Spinal cord (tissue), 10 donors: ENCODE measurements around the gene MPZL3. TPM values are rescaled to one million over a fixed set of nuclear protein-coding genes. Genes with fewer than 3 reads are reported as not detected.

Source experiments
- DNase-seq, 6 donors: peaks; one replicate each; pipeline versions ENCODE4 v3.0.0 to v3.0.0-alpha.2; 2013 to 2015; ENCODE audit warnings: low spot score in 6 of 6, low read depth in 4 of 6
- H3K27ac ChIP-seq: one replicate; pipeline ENCODE4 v1.5.1; 2013; ENCODE audit warnings: low read depth, low read length, control low read depth
- H3K27me3 ChIP-seq: one replicate; pipeline ENCODE4 v1.6.1; 2013; ENCODE audit warnings: low read length; ENCODE audit not compliant: control insufficient read depth, insufficient read depth
- H3K36me3 ChIP-seq: one replicate; pipeline ENCODE4 v1.6.1; 2013; ENCODE audit warnings: low read length; ENCODE audit not compliant: control insufficient read depth, insufficient read depth
- H3K4me1 ChIP-seq: one replicate; pipeline ENCODE4 v1.6.1; 2013; ENCODE audit warnings: low read length; ENCODE audit not compliant: control insufficient read depth, insufficient read depth
- H3K4me3 ChIP-seq: one replicate; pipeline ENCODE4 v1.5.1; 2013; ENCODE audit warnings: low read depth, low read length, control low read depth
- H3K9me3 ChIP-seq: one replicate; pipeline ENCODE4 v1.6.1; 2013; ENCODE audit warnings: low read length; ENCODE audit not compliant: control insufficient read depth, insufficient read depth
- WGBS: methylation state at CpG from one replicate; pipeline ENCODE4 v1.1.5; 2013; ENCODE audit warnings: missing lambda C conversion rate; ENCODE audit not compliant: insufficient coverage; 5-methylcytosine and 5-hydroxymethylcytosine counted together
- polyA plus RNA-seq, 2 donors: library from polyadenylated mRNA; unstranded; fragments of 120-200 nt; gene quantifications; one replicate each; pipeline ENCODE4 v1.2.1, GENCODE V29; 2013; ENCODE audit not compliant: insufficient read length in 2 of 2
- total RNA-seq, 2 donors: library from RNA; depleted of rRNA in 1 of 2; stranded (reverse); fragments of 120-200 nt in 1 of 2; fragments of >200 nt in 1 of 2; gene quantifications; one replicate each; pipeline versions ENCODE4 v1.2.3 to v1.2.4, GENCODE V29; 2013 to 2014
- donor health status: healthy.

The MPZL3 gene
- total and polyA plus RNA-seq, 4 donors, result 1.4 to 5.8 (median 2.9) TPM

DNA sequence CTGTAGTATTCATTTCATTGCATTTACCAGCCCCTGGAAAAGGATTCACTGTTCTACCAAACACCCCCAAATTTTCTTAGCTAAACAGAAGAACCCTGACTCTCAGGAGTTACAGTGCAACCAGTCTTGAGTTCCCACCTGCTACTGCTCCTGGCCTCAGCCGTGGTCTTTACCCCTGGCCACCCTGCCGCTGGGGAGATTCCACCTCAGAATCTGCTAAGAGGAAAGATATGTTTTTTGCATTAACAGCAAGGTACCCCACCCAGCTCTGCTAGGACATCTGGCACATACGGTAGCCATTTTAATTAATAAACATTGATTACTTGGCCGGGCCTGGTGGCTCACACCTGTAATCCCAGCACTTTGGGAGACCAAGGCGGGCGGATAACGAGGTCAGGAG, 36.4 kb downstream of the MPZL3 start:
- Histone ChIP-seq H3K36me3 (no peaks in the 10 kb centered on the region), H3K4me1 (no peaks in the 10 kb centered on the region), H3K9me3 (no peaks in the 10 kb centered on the region), H3K27ac (no peak overlapping the region), H3K4me3 (no peak overlapping the region), H3K27me3 (peaks cover 29% of the 10 kb centered on the region)
- no peak for DNase-seq
- WGBS, result 100% methylated on average over 3 of the region's 7 CpGs

DNA sequence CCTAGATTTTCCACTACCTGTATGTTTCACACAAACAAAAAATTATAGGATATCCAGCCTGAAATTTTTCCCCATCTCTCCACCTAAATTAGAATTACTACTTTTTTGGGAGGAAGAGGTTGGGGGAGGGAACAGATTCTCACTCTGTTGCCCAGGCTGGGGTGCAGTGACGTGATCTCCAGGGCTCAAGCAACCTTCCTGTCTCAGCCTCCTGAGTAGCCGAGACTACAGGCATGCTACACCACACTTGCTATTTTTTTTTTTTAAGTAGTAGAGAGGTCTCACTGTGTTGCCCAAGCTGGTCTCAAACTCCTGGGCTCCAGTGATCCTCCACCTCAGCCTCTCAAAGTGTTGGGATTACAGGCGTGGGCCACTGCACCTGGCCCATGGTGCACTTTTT, 36.9 kb downstream of the MPZL3 start:
- H3K4me3 ChIP-seq, result no peak overlapping the region
- H3K4me1 ChIP-seq, result no peaks in the 10 kb centered on the region
- H3K27me3 ChIP-seq, result peaks cover 31% of the 10 kb centered on the region
- DNase-seq, result no peak
- no peaks in the 10 kb centered on the region for H3K36me3 ChIP-seq
- H3K27ac ChIP-seq, result no peak overlapping the region
- WGBS, result no CpG with 5 or more reads among the region's 3 CpGs
- no peaks in the 10 kb centered on the region for H3K9me3 ChIP-seq

DNA sequence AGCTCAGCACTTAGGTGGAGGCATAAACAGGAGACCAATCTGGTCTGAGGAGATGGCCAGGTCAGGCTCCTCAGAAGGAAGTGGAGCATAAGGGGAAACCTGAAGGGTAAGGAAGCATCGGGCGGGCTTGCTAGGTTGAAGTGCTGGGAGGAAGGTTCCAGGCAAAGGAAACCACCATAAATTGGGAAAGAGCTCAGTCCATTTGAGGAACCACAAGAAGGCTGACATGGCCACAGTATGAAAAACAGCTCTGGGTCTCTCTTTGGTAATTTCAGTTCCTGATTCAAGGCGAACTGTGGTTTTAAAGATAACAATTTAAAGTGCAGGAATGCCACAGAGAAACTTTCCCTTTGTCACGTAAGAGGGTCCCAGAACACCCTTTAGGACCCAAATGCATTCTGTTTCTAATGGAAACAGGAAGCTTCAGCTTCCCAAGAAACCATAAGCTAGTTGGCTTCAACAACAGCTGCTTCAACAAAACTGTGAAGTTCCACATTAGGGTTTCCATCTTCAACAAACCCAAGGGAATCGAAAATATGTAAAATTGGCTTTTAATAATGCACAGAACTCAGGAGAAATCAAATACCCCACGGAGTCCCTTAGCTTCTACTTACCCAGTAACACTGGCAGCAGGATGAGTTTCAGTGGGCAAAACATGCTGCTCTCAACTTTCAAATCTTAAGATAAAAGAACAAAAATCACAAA, 37.8 kb downstream of the MPZL3 start:
- no peak for DNase-seq
- H3K27ac ChIP-seq, result peak overlapping the region; percentile 30
- H3K4me1 ChIP-seq, result no peaks in the 10 kb centered on the region
- no peak overlapping the region for H3K4me3 ChIP-seq
- no peaks in the 10 kb centered on the region for H3K9me3 ChIP-seq
- H3K36me3 ChIP-seq, result no peaks in the 10 kb centered on the region
- H3K27me3 ChIP-seq, result peaks cover 26% of the 10 kb centered on the region
- WGBS, result 72% methylated on average over 6 of the region's 6 CpGs

DNA sequence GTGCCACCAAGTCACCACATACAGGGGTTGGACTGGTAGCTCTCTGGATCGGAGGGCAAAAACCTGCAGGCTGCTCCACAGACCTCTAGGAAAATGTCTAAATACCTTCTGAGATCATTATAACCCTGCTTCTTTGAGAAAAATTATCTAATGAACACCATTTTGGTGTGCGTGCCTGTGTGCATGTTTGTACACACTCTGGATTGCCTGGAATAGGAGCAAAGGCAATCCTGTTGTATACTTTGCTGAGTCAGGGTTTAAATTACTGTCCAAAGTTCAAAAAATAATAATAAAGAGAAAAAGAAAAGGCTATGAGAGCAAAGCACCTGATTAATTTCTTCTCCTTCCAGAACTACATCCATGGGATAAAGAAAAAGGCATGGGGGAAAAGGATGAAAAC, 38.4 kb downstream of the MPZL3 start:
- Histone ChIP-seq H3K4me3 (no peak overlapping the region), H3K27ac (peak overlapping the region; percentile 30), H3K9me3 (no peaks in the 10 kb centered on the region), H3K4me1 (no peaks in the 10 kb centered on the region), H3K36me3 (no peaks in the 10 kb centered on the region), H3K27me3 (peaks cover 29% of the 10 kb centered on the region)
- DNase-seq, result no peak
- no CpG with 5 or more reads among the region's 2 CpGs for WGBS

DNA sequence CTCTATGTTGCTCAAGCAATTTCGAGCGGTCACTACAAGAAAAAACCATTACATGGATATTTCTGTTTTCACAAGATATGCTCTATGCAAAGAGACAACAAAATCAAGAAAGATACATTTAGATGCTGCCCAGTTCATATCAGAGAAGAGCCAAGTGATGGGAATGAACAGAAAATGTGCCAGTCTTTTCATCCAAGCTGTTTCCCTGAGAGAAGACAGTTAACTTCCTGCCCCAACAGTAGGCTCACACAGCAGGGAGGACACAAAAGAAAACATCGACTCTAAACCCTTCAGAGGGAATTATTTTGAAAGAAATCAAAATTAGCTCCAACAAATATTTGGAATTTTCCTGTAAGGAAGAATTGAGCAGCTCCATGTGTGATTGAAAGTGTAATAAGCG, 39.0 kb downstream of the MPZL3 start:
- no peak overlapping the region for H3K4me3 ChIP-seq
- peak in 1 of 6 donors; percentile 50 for DNase-seq
- WGBS, result 100% methylated on average over 1 of the region's 4 CpGs
- no peaks in the 10 kb centered on the region for H3K9me3 ChIP-seq
- H3K27me3 ChIP-seq, result peaks cover 29% of the 10 kb centered on the region
- no peak overlapping the region for H3K27ac ChIP-seq
- no peaks in the 10 kb centered on the region for H3K36me3 ChIP-seq
- no peaks in the 10 kb centered on the region for H3K4me1 ChIP-seq

DNA sequence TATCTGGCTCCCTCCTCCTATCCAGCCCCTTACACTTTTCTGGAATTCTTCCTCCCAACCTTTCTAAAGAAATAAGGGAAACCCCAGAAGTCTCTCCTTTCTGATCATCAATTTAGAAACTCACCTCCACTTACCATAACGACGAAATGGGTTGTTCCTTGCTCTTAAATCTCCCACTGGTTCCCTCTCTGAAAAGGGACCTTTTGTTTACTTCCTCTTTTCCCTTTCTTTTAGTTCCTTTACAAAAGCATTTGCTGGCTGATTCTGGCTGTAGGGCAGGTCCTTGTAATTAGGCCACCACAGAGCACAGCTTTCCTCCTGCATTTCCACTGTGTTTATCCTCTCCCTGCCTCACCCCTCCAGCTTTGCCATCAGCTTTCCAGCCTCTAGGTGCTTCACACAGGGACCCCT, 39.4 kb downstream of the MPZL3 start:
- no peak overlapping the region for H3K4me3 ChIP-seq
- H3K4me1 ChIP-seq, result no peaks in the 10 kb centered on the region
- no peak overlapping the region for H3K27ac ChIP-seq
- peaks cover 30% of the 10 kb centered on the region for H3K27me3 ChIP-seq
- WGBS, result 42% methylated on average over 2 of the region's 2 CpGs
- H3K36me3 ChIP-seq, result no peaks in the 10 kb centered on the region
- H3K9me3 ChIP-seq, result no peaks in the 10 kb centered on the region
- DNase-seq, result no peak

DNA sequence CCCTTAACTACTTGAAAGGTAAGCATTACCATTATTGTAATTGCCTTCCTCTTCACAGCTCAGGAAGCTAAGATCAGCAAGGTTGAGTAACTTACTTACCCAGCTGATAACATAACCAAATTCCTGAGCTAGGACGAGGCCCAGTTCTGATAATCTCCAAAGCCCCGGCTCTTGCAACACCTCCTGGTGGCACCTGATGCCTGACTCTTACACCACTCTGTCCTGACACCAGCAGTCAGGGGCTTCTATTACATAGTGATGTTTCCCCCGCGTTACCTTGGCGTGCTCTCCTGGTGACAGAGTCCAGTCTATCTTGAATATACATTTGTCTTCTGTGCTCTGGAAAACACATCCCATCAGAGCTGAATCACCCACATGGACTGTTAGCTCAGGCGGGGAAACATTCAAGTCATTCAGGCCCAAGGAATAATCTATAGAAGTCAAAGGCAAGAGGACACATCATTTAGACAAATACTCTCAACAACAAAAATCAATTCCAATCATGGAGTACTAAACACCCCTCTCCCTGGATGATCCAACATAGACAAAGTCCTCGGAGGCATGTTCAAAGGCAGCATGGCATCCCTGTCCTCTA, 39.9 kb downstream of the MPZL3 start:
- Histone ChIP-seq H3K4me3 (no peak overlapping the region), H3K9me3 (no peaks in the 10 kb centered on the region), H3K4me1 (no peaks in the 10 kb centered on the region), H3K27me3 (peaks cover 32% of the 10 kb centered on the region), H3K36me3 (no peaks in the 10 kb centered on the region), H3K27ac (no peak overlapping the region)
- no peak for DNase-seq
- 92% methylated on average over 7 of the region's 7 CpGs for WGBS

DNA sequence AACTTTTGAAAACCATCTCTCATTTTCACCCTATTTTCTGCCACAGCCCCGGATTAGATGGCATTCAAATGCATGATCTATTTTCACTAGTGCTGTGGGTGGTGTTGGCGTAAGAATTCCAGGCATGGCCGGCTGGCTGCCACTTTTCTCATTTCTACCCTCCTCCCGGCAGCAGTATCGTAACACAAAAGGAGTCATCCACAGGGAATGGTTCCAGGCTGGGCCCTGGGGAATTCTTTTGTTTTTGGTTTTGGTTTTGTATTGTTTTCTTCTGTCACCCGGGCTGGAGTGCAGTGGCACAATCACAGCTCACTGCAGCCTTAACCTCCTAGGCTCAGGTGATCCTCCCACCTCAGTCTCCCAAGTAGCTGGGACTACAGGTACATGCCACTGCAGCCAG, 41.2 kb downstream of the MPZL3 start:
- Histone ChIP-seq H3K27me3 (peaks cover 32% of the 10 kb centered on the region), H3K9me3 (no peaks in the 10 kb centered on the region), H3K27ac (no peak overlapping the region), H3K4me1 (no peaks in the 10 kb centered on the region), H3K4me3 (no peak overlapping the region), H3K36me3 (no peaks in the 10 kb centered on the region)
- WGBS, result 40% methylated on average over 2 of the region's 6 CpGs
- no peak for DNase-seq

DNA sequence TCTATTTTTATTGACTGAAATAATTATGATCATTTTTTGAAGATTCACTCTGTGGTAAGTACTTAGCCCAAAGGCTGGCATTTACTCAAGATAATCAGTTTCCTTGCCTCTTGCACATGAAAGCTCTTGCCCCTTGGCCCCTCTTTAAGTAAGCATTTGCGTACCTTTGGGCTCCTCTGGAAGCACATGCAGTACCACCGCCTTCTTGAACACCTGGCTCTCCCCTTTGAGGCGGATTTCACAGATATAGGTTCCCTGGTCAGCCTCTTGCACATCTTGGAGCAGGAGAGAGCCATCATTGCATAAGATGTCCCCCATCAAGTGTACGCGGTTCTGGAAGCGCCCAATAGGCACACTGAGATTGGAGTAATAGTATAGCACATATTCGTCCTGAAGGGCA, 41.8 kb downstream of the MPZL3 start:
- Histone ChIP-seq H3K4me3 (no peak overlapping the region), H3K27me3 (peaks cover 36% of the 10 kb centered on the region), H3K4me1 (no peaks in the 10 kb centered on the region), H3K9me3 (no peaks in the 10 kb centered on the region), H3K36me3 (no peaks in the 10 kb centered on the region), H3K27ac (no peak overlapping the region)
- DNase-seq, result no peak
- WGBS, result 95% methylated on average over 6 of the region's 7 CpGs

DNA sequence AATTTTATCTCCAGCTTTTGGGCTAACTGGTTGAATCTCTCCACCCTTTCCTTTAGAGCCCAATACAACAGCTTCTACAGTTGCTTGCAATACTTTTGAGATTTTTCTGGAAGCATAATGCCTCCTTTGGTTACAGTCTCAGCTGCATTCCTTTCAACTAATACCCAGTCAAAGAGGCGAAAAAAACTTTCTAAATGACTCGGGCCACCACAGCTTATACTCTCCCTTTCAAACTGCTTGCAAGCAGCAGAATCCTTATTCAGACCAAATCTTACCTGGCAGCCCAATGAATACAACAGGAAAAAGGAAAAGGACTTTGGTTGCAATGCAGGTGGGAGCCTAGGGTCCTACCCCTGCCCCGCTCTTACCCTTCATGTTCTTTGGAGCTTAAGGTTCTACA, 43.1 kb downstream of the MPZL3 start:
- Histone ChIP-seq H3K4me3 (no peak overlapping the region), H3K36me3 (no peaks in the 10 kb centered on the region), H3K27me3 (peaks cover 30% of the 10 kb centered on the region), H3K9me3 (no peaks in the 10 kb centered on the region), H3K27ac (no peak overlapping the region), H3K4me1 (no peaks in the 10 kb centered on the region)
- DNase-seq, result no peak
- WGBS, result 79% methylated on average over 2 of the region's 3 CpGs
